HEK293 (cell line): ENCODE data around the gene MTX1.

Source experiments
- KLF16 ChIP-seq: fragments of 450-650 bp; formaldehyde crosslinking; IDR thresholded peaks from 2 replicates; pipeline ENCODE4 v1.5.1; 2017; ENCODE audit warnings: missing biosample characterization, missing genetic modification characterization
- KLF9 ChIP-seq: fragments of 450-650 bp; formaldehyde crosslinking; IDR thresholded peaks from 2 replicates; pipeline ENCODE4 v1.5.1; 2016; ENCODE audit warnings: missing biosample characterization, missing genetic modification characterization, low read depth
- MEIS1 ChIP-seq: sonication (generic); formaldehyde crosslinking; IDR thresholded peaks from 2 replicates; pipeline ENCODE4 v1.8.1; 2022; ENCODE audit warnings: missing genetic modification reagents, mild to moderate bottlenecking, borderline replicate concordance
- MZF1 ChIP-seq: fragments of 450-650 bp; formaldehyde crosslinking; IDR thresholded peaks from 2 replicates; pipeline ENCODE4 v1.5.1; 2017; ENCODE audit warnings: missing biosample characterization, missing genetic modification characterization, borderline replicate concordance
- OSR2 ChIP-seq: fragments of 450-650 bp; formaldehyde crosslinking; IDR thresholded peaks from 2 replicates; pipeline ENCODE4 v1.5.1; 2016; ENCODE audit warnings: missing biosample characterization, missing genetic modification characterization
- OVOL3 ChIP-seq: fragments of 450-650 bp; formaldehyde crosslinking; IDR thresholded peaks from 2 replicates; pipeline ENCODE4 v1.5.1; 2016; ENCODE audit warnings: missing biosample characterization, missing genetic modification characterization
- PRDM2 ChIP-seq: fragments of 450-650 bp; formaldehyde crosslinking; IDR thresholded peaks from 2 replicates; pipeline ENCODE4 v1.5.1; 2016; ENCODE audit warnings: missing biosample characterization, missing genetic modification characterization, borderline replicate concordance
- RBAK ChIP-seq: fragments of 450-650 bp; formaldehyde crosslinking; IDR thresholded peaks from 2 replicates; pipeline ENCODE4 v1.5.1; 2016; ENCODE audit warnings: missing biosample characterization, missing genetic modification characterization
- TCF7L2 ChIP-seq: IDR thresholded peaks from 2 replicates; pipeline ENCODE4 v1.6.1; 2011; ENCODE audit warnings: low read depth, mild to moderate bottlenecking, inconsistent platforms, low read length, moderate library complexity, borderline replicate concordance
- YY1 ChIP-seq: fragments of 450-650 bp; formaldehyde crosslinking; IDR thresholded peaks from 2 replicates; pipeline ENCODE4 v1.5.1; 2018; ENCODE audit warnings: missing biosample characterization, missing genetic modification characterization
- ZBTB21 ChIP-seq: fragments of 450-650 bp; formaldehyde crosslinking; IDR thresholded peaks from 2 replicates; pipeline ENCODE4 v1.5.1; 2017; ENCODE audit warnings: missing biosample characterization, missing genetic modification characterization
- ZBTB48 ChIP-seq: fragments of 450-650 bp; formaldehyde crosslinking; IDR thresholded peaks from 2 replicates; pipeline ENCODE4 v1.5.1; 2016; ENCODE audit warnings: missing biosample characterization, missing genetic modification characterization
- ZBTB8A ChIP-seq: fragments of 450-650 bp; formaldehyde crosslinking; IDR thresholded peaks from 2 replicates; pipeline ENCODE4 v1.5.1; 2016; ENCODE audit warnings: missing biosample characterization, missing genetic modification characterization
- ZEB2 ChIP-seq: fragments of 450-650 bp; formaldehyde crosslinking; IDR thresholded peaks from 2 replicates; pipeline ENCODE4 v1.5.1; 2016; ENCODE audit warnings: missing biosample characterization, missing genetic modification characterization
- ZFP69B ChIP-seq: fragments of 450-650 bp; formaldehyde crosslinking; IDR thresholded peaks from 2 replicates; pipeline ENCODE4 v1.5.1; 2016; ENCODE audit warnings: missing biosample characterization, missing genetic modification characterization
- ZNF132 ChIP-seq: fragments of 450-650 bp; formaldehyde crosslinking; IDR thresholded peaks from 2 replicates; pipeline ENCODE4 v1.5.1; 2017; ENCODE audit warnings: missing biosample characterization, missing genetic modification characterization, borderline replicate concordance
- ZNF157 ChIP-seq: fragments of 450-650 bp; formaldehyde crosslinking; IDR thresholded peaks from 2 replicates; pipeline ENCODE4 v1.5.1; 2016; ENCODE audit warnings: missing biosample characterization, missing genetic modification characterization
- ZNF174 ChIP-seq: fragments of 450-650 bp; formaldehyde crosslinking; IDR thresholded peaks from 2 replicates; pipeline ENCODE4 v1.5.0; 2017; ENCODE audit warnings: missing biosample characterization, mild to moderate bottlenecking, missing genetic modification characterization
- ZNF239 ChIP-seq: fragments of 450-650 bp; formaldehyde crosslinking; IDR thresholded peaks from 2 replicates; pipeline ENCODE4 v1.5.1; 2016; ENCODE audit warnings: missing biosample characterization, missing genetic modification characterization
- ZNF266 ChIP-seq: fragments of 450-650 bp; formaldehyde crosslinking; IDR thresholded peaks from 2 replicates; pipeline ENCODE4 v1.5.1; 2016; ENCODE audit warnings: missing biosample characterization, missing genetic modification characterization, low read depth
- ZNF37A ChIP-seq: fragments of 450-650 bp; IDR thresholded peaks from 2 replicates; pipeline ENCODE4 v1.5.1; 2018; ENCODE audit warnings: missing biosample characterization, missing genetic modification characterization
- ZNF404 ChIP-seq: fragments of 450-650 bp; formaldehyde crosslinking; IDR thresholded peaks from 2 replicates; pipeline ENCODE4 v1.5.1; 2017; ENCODE audit warnings: missing biosample characterization, missing genetic modification characterization
- ZNF501 ChIP-seq: fragments of 450-650 bp; formaldehyde crosslinking; IDR thresholded peaks from 2 replicates; pipeline ENCODE4 v1.5.1; 2016; ENCODE audit warnings: missing biosample characterization, missing genetic modification characterization
- ZNF571 ChIP-seq: fragments of 450-650 bp; formaldehyde crosslinking; IDR thresholded peaks from 2 replicates; pipeline ENCODE4 v1.5.0; 2017; ENCODE audit warnings: missing biosample characterization, missing genetic modification characterization
- ZNF629 ChIP-seq: fragments of 450-650 bp; formaldehyde crosslinking; IDR thresholded peaks from 2 replicates; pipeline ENCODE4 v1.5.1; 2017; ENCODE audit warnings: missing biosample characterization, missing genetic modification characterization
- ZNF707 ChIP-seq: fragments of 450-650 bp; formaldehyde crosslinking; IDR thresholded peaks from 2 replicates; pipeline ENCODE4 v1.5.1; 2016; ENCODE audit warnings: missing biosample characterization, missing genetic modification characterization
- ZNF837 ChIP-seq: fragments of 450-650 bp; formaldehyde crosslinking; IDR thresholded peaks from 2 replicates; pipeline ENCODE4 v1.5.1; 2016; ENCODE audit warnings: missing biosample characterization, missing genetic modification characterization
- ZNF843 ChIP-seq: fragments of 450-650 bp; formaldehyde crosslinking; IDR thresholded peaks from 2 replicates; pipeline ENCODE4 v1.5.1; 2016; ENCODE audit warnings: missing biosample characterization, missing genetic modification characterization
- TF ChIP-seq, protein P1 (sequence below): fragments of 450-650 bp; formaldehyde crosslinking; IDR thresholded peaks from 2 replicates; pipeline ENCODE4; 2016; ENCODE audit warnings: missing biosample characterization, missing genetic modification characterization
- TF ChIP-seq, protein P2 (sequence below): fragments of 450-650 bp; formaldehyde crosslinking; IDR thresholded peaks from 2 replicates; pipeline ENCODE4 v1.5.1; 2016; ENCODE audit warnings: missing biosample characterization, missing genetic modification characterization

The MTX1 gene

GRCh38 chr1:155208541-155209311 is at the start of gene MTX1 (continued):
- TF ChIP-seq ZNF157 (tag by site-specific recombination) (no peak), ZBTB48 (peak; percentile 94), ZNF837 (tag by site-specific recombination) (no peak), OVOL3 (0 out of 2 replicates have a peak, but pooled peaks have one; percentile 15), ZNF571 (tag by site-specific recombination) (no peak), TCF7L2 (no peak), YY1 (tag by site-specific recombination) (peak; percentile 92), ZEB2 (tag by site-specific recombination) (peak; percentile 86), ZFP69B (tag by site-specific recombination) (no peak), ZNF266 (tag by site-specific recombination) (no peak), ZNF404 (tag by site-specific recombination) (no peak), ZNF174 (tag by site-specific recombination) (no peak), ZNF501 (tag by site-specific recombination) (peak; percentile 56), MZF1 (tag by site-specific recombination) (no peak), RBAK (no peak), ZNF239 (no peak), ZNF132 (tag by site-specific recombination) (no peak), ZNF843 (tag by site-specific recombination) (0 out of 2 replicates have a peak, but pooled peaks have one; percentile 25), PRDM2 (tag by site-specific recombination) (no peak), ZNF629 (tag by site-specific recombination) (peak; percentile 46; the same call in 1 of the 2 replicates), ZNF37A (no peak), ZBTB8A (0 out of 2 replicates have a peak, but pooled peaks have one; percentile 10), MEIS1 (CRISPR knock-in tag) (no peak), OSR2 (peak; percentile 6; the same call in 1 of the 2 replicates), ZNF707 (tag by site-specific recombination) (no peak; the same call in 1 of the 2 replicates), ZBTB21 (tag by site-specific recombination) (no peak), KLF9 (tag by site-specific recombination) (peak; percentile 93), KLF16 (tag by site-specific recombination) (peak; percentile 77)
- TF ChIP-seq, protein P1, sequence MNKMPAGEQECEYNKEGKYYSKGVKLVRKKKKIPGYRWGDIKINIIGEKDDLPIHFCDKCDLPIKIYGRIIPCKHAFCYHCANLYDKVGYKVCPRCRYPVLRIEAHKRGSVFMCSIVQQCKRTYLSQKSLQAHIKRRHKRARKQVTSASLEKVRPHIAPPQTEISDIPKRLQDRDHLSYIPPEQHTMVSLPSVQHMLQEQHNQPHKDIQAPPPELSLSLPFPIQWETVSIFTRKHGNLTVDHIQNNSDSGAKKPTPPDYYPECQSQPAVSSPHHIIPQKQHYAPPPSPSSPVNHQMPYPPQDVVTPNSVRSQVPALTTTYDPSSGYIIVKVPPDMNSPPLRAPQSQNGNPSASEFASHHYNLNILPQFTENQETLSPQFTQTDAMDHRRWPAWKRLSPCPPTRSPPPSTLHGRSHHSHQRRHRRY (tag by site-specific recombination): no peak
- TF ChIP-seq, protein P2, sequence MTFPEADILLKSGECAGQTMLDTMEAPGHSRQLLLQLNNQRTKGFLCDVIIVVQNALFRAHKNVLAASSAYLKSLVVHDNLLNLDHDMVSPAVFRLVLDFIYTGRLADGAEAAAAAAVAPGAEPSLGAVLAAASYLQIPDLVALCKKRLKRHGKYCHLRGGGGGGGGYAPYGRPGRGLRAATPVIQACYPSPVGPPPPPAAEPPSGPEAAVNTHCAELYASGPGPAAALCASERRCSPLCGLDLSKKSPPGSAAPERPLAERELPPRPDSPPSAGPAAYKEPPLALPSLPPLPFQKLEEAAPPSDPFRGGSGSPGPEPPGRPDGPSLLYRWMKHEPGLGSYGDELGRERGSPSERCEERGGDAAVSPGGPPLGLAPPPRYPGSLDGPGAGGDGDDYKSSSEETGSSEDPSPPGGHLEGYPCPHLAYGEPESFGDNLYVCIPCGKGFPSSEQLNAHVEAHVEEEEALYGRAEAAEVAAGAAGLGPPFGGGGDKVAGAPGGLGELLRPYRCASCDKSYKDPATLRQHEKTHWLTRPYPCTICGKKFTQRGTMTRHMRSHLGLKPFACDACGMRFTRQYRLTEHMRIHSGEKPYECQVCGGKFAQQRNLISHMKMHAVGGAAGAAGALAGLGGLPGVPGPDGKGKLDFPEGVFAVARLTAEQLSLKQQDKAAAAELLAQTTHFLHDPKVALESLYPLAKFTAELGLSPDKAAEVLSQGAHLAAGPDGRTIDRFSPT (tag by site-specific recombination): no peak
